GM19463 (cell line): ENCODE data around the gene UGCG.
"Not testable (repeated sequence)": the region's sequence is repeated elsewhere in the genome, so short reads cannot be mapped to it uniquely, and the experiment has no call there.

Experiments used
- ATAC-seq: cut with Tn5 transposase; IDR thresholded peaks from one replicate; pipeline ENCODE4 v1.9.1; 2021; ENCODE audit warnings: mild to moderate bottlenecking, moderate library complexity; ENCODE audit not compliant: unreplicated experiment

UGCG gene

DNA sequence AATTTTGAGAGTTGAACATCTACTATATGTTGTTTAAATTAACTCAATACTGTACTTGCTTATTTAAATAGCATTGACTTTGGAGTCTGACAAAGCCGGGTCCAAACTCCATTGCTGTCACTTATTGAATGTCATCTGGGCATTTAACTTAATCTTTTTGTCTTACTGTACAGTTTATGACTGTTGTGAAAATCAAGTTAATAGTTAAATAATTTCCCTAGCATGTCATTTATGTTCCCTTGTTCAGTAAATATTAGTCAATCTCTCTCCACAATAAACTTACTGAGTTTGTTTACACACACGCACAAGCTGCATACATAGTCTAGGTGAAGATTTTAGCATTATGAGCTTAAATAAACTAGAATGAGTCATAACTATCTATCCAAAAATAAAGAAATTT is 6.3 kb upstream of the UGCG start:
- no peak for ATAC-seq

DNA sequence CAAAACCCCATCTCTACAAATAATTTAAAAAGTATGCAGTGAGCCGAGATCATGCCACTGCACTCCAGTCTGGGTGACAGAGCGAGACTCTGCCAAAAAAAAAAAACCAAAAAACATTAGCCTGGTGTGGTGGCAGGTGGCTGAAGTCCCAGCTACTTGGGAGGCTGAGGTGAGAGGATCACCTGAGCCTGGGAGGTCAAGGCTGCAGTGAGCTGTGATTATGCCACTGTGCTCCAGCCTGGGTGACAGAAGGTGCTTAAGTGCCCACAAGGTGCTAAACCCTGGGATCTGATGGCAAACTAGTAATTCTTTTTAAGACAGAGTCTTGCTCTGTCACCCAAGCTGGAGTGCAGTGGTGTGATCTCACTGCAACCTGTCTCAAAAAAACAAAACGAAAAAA is 5.7 kb upstream of the UGCG start:
- ATAC-seq, result not testable (repeated sequence)

DNA sequence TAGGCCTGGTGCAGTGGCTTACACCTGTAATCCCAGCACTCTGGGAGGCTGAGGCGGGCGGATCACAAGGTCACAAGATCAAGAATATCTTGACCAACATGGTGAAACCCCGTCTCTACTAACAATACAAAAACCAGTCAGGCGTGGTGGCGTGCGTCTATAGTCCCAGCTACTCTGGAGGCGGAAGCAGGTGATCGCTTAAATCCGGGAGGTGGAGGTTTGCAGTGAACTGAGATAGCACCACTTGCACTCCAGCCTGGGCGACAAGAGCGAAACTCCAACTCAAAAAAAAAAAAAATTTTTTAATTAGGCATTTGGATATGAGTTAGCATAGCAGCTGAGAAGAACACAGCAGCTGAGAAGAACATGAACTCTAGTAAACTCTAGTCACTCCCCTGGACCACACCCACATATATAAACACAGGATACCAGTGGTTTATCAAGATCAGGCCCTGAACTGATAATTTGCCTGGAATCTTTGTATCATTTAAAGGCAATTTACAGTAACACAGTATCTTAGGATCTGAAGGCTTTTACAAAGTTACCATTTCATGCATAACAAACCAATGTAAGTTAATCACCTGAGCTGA is 4.6 kb upstream of the UGCG start:
- no peak for ATAC-seq

DNA sequence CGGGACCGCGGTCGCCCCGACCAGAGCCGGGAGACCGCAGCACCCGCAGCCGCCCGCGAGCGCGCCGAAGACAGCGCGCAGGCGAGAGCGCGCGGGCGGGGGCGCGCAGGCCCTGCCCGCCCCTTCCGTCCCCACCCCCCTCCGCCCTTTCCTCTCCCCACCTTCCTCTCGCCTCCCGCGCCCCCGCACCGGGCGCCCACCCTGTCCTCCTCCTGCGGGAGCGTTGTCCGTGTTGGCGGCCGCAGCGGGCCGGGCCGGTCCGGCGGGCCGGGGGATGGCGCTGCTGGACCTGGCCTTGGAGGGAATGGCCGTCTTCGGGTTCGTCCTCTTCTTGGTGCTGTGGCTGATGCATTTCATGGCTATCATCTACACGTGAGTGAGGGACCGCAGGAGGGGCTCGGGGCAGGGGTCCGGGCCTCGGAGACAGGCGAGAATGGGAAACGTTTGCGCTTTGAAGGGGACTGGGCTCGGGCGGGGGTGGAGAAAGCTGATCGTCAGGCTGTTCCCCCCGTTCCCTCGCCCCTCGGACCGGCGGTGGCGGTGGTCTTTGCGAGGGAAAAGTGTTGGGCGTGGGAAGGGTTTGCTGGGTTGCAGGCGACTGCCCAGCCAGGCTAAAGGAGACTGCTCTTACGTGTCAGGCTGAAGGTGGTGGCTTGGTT is 457 bp downstream of the UGCG start:
- peak; percentile 43 for ATAC-seq

DNA sequence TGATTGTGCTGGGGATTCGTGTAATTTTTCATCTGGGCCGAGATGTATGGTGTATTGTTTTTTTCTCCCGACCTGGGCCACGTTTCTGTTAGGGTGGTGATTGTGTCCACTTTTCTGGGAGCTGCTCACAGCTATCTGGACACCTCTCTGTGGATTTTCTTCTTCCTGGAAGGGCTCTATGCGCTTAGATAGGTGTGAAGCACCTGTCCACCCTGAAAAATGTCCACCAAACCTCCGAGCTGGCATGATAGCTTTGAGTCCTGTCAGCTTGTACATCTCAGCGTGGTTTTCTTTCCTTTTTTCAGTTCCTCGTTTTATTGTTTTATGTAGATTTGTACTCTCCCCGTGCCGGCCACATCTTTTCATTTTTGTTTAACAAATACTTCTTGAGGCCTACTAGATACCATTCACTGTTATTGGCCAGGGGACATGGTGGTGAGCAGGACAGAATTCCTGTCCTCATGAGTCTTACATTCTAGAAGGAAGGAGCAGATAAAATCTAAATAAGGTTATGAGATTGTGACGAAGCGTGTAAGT is 1.1 kb downstream of the UGCG start:
- ATAC-seq, result no peak

DNA sequence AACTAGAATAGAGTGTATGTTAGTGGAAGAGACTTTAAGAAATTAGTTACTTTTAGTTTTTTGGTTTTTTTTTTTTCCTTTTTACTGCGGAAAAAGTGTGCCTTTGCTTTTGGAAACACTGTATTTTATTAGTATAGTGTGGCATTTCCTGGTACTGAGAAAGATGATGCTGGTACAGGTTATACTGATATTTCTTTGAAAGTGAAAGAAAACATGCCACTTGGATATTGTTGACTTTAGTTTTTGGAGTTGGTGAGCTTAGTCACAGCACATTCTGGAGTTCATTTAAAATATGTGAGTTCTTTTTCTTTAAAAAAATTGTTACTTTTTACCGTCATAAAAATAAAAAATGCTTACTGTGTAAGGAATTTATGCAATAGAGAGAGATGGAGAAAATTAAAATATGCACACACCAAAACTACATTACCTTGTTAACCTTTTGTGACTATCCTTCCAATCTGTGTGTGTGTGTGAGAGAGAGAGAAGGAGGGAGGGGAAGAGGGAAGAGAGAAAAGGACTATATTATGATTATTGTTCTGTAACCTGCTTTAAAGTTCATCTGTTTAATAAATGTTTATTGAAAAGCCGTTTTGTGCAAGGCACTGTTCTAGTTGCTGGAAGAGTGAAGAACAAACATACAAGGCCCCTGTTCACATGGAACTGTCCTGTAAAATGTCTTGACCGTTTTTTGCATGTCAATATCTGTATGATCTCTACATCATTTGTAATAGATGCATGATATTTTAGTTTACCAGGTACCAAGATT is 1.9 kb downstream of the UGCG start:
- ATAC-seq, result no peak

DNA sequence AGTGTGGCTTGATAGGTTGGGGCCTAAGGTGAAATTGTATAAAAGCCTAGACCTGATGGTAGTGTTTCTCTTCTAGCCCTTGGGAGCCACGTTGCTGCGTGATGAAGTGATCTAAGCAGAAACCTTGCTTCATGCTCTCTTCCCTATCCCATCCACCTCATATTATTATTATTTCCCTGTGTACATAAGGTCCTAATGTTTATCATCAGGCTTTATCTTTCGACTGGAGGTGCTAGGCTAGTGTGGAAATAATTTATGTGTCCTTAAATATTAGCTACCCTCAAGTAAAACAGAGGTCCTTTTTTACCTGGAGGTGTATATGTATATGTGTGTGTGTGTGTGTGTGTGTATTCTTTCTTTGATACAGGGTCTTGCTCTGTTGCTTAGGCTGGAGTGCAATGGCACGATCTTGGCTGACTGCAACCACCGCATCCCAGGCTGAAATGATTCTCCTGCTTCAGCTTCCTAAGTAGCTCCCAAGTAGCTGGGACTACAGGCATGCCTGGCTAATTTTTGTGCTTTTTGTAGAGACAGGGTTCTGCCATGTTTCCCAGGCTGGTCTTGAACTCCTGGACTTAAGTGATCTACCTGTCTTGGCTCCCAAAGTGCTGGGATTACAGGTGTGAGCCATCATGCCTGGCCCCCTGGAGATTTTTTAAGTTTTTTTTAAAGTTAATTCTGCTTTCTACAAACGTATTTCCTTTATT is 3.7 kb downstream of the UGCG start:
- ATAC-seq, result no peak

DNA sequence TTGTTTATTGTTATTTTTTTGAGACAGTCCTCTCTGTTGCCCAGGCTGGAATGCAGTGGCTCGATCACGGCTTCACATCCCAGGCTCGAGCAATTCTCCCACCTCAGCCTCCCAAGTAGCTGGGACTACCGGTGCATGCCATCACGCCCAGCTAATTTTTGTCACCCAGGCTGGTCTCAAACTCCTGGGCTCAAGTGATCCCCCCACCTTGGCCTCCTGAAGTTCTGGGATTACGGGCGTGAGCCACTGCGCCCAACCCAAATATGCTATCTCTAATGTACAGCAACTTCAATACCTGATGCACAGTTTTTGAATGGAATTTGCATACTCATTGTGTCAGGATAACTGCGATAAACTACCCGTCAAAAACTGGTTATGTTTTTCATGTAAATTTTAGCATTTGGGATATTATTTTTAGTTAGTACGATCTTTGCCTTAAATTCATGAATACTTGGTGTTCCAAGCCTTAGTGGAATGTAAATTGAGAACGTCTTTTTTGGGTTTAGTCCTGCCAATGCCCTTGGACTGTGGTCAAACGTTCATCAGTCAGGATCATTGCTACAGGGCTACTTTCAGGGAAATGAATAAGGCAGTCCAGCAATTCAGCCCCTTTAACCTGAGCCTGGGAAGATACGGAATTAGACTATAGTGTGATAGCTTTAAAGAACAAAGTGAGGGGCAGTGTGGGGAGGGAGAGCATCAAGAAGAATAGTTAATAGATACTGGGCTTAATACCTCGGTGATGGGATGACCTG is 4.4 kb downstream of the UGCG start:
- no peak for ATAC-seq

DNA sequence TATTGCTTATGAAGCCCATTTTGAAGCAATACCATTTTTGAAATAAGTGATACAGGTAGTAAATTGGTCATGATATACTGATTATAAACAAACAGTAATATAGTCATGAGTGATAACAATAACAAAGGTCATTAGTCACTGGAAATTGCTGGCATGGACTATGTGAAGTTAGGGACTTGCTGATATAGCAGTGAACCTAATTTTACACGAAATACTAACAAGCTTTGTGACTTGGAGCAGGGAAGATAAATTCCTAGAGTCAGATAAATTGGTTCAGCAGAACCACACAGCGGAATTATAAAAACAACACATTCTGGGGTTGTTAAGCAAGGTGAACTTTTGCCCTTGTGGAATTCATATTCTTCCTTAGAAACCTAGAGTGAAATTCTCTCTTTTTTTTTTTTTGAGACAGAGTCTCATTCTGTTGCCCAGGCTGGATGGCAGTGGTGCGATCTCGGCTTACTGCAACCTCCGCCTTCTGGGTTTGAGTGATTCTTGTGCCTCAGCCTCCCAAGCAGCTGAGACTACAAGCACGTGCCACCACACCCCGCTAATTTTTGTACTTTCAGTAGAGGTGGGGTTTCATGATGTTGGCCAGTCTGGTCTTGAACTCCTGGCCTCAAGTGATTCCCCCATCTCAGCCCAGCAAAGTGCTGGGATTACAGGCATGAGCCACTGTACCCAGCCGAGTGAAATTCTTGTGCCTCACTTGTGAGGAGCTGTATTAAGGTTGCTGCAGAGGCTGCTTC is 6.0 kb downstream of the UGCG start:
- ATAC-seq, result no peak

DNA sequence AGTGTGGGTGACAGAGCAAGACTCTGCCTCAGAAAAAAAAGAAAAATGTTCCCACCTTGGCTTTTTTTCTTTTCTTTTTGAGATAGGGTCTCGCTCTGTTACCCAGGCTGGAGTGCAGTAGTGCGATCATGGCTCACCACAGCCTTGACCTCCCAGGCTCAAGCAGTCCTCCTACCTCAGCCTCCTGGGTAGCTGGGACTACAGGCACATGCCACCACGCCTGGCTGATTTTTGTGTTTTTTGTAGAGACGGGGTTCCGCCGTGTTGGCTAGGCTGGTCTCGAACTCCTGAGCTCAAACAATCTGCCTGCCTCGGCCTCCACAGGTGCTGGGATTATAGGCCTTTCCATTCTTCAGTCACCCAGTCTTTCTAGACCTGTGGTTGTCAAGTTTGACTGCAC is 6.9 kb downstream of the UGCG start:
- ATAC-seq, result not testable (repeated sequence)

DNA sequence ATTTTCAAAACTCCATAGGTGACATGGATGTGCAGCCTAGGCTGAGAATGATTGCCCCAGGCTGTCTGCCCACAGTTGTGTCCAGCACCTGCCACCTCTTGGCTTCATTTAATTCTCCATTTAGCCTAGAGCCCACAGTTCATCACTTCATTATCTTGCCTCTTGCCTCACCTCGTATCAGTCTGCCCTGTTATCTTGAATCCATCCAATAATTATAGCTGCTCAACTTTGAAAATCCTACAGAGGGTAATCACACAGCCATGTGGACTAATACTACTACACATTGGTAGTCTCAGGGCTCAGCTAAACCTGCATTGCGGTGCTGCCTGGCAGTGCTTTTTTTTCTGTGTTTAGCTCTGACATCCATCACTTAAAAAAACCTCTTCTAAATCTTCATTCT is 7.4 kb downstream of the UGCG start:
- no peak for ATAC-seq

DNA sequence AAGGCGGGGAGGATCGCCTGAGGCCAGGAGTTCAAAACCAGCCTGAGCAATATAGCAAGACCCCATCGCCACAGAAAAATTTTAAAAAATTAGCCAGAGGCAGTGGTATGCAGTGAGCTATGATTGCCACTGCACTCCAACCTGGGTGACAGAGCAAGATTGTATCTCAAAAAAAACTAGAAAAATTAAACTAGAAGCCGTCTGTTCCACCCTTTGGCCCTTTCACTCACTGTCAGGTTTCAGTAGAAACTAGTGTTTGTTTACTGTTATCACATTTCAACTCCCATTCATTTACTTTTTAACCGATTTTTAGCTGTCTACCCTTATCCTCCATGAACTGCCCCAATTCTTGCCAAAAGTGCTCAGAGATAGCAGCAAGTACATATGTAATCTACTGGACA is 8.3 kb downstream of the UGCG start:
- no peak for ATAC-seq

DNA sequence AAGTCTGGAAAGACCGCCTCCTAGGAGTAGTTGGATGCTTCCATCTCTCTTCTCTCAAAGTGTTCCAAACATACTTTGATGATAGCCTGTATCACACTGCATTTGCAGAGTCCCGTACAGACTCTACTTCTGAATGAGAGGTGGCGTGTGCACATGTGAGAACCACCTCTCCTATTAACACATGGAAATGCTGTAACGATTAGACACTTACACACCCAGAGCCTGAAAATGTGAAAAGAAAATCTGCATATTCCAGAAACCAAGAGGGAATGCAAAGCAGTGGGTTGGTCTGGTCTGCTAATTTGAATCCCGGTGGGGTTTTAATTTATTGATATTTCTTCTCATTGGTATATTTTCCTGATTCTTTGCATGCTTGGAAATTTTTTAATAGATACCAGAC is 10.5 kb downstream of the UGCG start:
- no peak for ATAC-seq

DNA sequence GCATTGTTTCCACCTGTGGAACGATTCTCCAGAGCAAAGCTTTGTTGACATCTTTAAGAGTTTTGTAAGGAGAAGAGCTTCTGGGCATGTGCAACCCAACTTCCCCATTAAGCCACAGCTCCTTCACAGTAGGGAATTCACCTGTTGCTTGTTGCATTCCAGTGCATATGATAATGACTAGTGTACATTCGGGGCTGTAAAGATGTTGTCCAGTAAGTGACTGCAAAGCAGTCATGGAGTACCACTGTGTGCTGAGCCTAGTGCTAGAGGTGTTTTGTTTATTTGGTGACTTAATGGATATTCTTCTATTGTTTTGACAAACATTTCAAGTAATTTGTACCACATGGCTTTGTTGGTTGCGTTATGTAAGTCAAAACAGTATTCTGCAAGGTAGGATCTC is 12.8 kb downstream of the UGCG start:
- ATAC-seq, result peak; percentile 48

DNA sequence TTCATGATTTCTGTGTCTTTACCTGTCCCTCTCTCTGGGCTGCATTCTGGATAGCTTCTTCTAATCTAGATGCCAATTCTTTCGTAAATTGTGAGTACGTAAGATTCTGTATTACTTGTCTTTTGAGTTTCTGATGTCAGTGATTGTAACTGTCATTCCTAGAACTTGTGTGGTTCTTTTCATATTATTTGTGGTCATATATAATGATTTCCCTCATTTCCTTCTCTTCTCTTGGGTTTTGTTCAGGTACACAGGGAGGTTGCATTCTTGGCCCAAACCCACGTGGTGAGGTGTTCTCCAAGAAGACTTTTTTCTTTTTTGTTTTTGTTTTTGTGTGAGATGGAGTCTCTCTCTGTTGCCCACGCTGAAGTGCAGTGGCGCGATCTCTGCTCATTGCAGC is 13.8 kb downstream of the UGCG start:
- ATAC-seq, result no peak

DNA sequence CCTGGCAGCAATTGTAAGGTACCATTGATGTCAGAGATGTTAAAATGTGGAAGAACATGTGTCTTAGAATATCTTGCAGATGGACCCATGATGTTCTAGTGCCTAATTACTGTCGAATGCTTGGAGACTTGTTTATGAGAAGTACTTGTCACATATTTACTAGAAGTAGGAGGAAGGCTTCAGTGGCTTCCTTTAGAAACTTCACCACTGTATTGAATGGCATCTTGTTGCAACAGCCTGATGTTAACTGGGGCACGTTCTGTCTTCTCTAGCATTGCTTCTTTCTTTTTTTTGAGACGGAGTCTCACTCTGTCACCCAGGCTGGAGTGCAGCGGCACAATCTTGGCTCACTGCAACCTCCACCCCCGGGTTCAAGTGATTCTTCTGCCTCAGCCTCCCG is 16.5 kb downstream of the UGCG start:
- no peak for ATAC-seq

DNA sequence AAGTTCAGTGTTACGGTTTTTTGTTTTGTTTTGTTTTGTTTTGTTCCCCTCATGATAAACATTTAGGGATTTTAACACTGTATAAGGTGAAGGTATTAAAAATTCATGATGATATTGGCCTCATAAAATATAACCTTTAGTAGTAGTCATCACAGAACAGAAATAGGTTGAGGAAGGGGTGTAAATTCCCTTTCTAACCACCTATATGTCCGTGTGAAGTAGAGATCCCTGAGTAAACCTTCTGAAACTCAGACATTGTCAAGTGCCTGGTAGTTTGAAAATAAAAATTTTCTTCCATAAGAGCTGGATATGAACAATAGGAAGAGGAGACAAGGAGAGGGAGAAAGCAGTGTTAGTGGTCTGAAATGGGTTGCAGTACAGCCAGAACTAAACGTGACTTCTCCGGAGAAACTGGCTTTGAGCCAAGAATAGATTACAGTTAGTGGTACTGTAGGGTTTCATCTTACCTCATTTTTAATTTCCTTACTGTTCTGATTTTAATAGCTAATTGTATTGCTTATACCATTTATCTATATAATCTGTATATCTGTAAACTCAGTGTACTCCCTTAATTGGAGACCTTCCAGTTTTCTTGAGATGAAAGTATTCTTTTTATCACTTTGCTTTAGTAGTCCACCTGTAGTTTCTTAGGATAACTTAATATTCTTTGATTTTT is 18.3 kb downstream of the UGCG start:
- ATAC-seq, result no peak

DNA sequence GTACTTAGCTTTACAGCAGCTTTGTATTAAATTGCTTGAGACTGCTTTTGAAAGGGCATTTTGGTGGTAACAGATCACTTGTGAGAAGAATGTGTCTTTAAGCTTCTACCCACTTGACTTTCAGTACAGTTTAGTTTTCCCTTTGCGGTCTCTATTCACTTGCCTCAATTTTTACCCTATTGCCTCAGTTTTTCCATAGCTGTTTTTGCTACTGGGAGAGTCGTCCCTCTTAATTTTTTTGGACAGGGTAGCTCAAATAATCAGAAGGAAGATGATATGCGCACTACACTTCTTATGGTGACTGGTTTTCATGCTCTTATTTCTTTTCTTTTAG is 18.8 kb downstream of the UGCG start:
- ATAC-seq, result no peak

DNA sequence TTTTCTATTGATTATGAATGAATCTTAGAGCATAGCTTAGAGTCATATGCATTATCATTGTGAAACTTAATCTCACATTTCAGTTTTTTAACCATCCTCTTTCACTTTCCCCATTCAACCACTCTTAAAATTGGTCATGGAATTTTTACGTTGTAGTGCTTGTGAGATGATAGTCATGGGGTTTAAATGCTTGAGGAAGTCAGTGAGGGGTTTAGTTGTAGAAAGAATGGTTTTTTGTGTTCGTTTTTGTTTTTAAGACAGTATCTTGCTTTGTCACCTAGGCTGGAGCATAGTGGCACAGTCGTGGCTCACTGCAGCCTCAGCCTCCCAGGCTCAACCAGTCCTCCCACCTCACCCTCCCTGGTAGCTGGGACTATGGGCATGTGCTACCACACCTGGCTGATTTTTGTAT is 19.6 kb downstream of the UGCG start:
- ATAC-seq, result peak; percentile 52

DNA sequence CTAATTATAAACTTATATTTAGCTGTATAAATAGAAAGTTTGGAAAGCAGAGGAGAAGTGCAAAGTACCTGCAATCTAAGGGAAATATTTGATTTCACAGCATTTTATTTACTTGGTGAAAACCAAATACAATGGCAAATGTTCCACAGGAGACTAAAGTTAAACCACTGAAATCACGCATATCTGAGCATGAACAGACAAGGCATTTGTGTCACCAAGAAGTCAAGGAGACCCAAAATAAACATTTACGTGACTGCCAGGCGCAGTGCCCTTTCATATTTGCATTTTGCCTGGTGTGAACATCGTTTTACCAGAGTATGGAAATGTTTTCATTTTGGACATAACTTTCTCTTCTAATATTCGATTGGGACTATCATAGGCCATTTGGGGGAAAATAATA is 20.6 kb downstream of the UGCG start:
- ATAC-seq, result no peak
